Measurements from ENCODE around the gene CLEC16A. TPM values are rescaled to one million over a fixed set of nuclear protein-coding genes. Genes with fewer than 3 reads are reported as not detected.
A peak's percentile ranks its signal among the peaks of the same experiment; 100 is the strongest.

Gene CLEC16A
- total and polyA plus RNA-seq, 9 of the 15 experiments (the other 6 are each of a cell fraction or from before 2014, with no cell fraction given) = 1.00 to 22.3 (median 10.0) TPM

GRCh38 chr16:11091021-11091785, 146.8 kb downstream of the CLEC16A start (continued):
- TF ChIP-seq CEBPZ (IDR thresholded peaks at IDR 0.05; ENCODE audit: borderline replicate concordance, low read depth, low read length) = no peak
- TF ChIP-seq ZBTB12 (CRISPR knock-in tag; IDR thresholded peaks at IDR 0.05) = no peak
- TF ChIP-seq ZBTB49 (CRISPR knock-in tag; IDR thresholded peaks at IDR 0.05; ENCODE audit: borderline replicate concordance) = no peak
- TF ChIP-seq TCF7L2 (IDR thresholded peaks at IDR 0.05; ENCODE audit: low read depth, low read length) = no peak
- TF ChIP-seq NFXL1 (CRISPR knock-in tag; IDR thresholded peaks at IDR 0.05) = no peak
- TF ChIP-seq CXXC5 (CRISPR knock-in tag; IDR thresholded peaks at IDR 0.05) = peak; percentile 28; the same call in 1 of the 2 replicates
- peak; percentile 77 for TF ChIP-seq TCF3 (CRISPR knock-in tag; IDR thresholded peaks at IDR 0.05)
- TF ChIP-seq THRB (CRISPR knock-in tag; conservative IDR thresholded peaks at IDR 0.05) = no peak
- TF ChIP-seq MIER1 (IDR thresholded peaks at IDR 0.05; ENCODE audit: low read depth) = no peak
- TF ChIP-seq DPF2 (IDR thresholded peaks at IDR 0.05) = 0 out of 2 replicates have a peak, but pooled peaks have one; percentile 14
- no peak for TF ChIP-seq PHB (CRISPR knock-in tag; IDR thresholded peaks at IDR 0.05)
- TF ChIP-seq SRSF9 (IDR thresholded peaks at IDR 0.05; ENCODE audit: borderline replicate concordance, low read depth, low read length) = no peak
- TF ChIP-seq PHF20 (IDR thresholded peaks at IDR 0.05; ENCODE audit: partially characterized antibody) = no peak
- TF ChIP-seq MYBL2 (IDR thresholded peaks at IDR 0.05; ENCODE audit: low read depth) = no peak
- no peak for TF ChIP-seq MYBL2 (CRISPR knock-in tag; IDR thresholded peaks at IDR 0.05; ENCODE audit: borderline replicate concordance)
- no peak for TF ChIP-seq BRD9 (IDR thresholded peaks at IDR 0.05; ENCODE audit: low read depth, partially characterized antibody)
- no peak for TF ChIP-seq ARID3B (CRISPR knock-in tag; IDR thresholded peaks at IDR 0.05; ENCODE audit: borderline replicate concordance)
- no peak for TF ChIP-seq HDGF (IDR thresholded peaks at IDR 0.05)
- no peak for TF ChIP-seq MCM3 (IDR thresholded peaks at IDR 0.05)

Measured in K562 (cell line).